GM11168 (cell line): ENCODE data around the gene NDE1.
"Not testable (repeated sequence)": the region's sequence is repeated elsewhere in the genome, so short reads cannot be mapped to it uniquely, and the experiment has no call there.

Experiments used
- in situ Hi-C: fragments of 300-500 bp; cut with MboI; formaldehyde crosslinking; loops from one replicate; pipeline ENCODE4 v1.12.0; 2022; ENCODE audit warnings: low sequenced_read_pairs; ENCODE audit not compliant: unreplicated experiment

Gene NDE1, protein sequence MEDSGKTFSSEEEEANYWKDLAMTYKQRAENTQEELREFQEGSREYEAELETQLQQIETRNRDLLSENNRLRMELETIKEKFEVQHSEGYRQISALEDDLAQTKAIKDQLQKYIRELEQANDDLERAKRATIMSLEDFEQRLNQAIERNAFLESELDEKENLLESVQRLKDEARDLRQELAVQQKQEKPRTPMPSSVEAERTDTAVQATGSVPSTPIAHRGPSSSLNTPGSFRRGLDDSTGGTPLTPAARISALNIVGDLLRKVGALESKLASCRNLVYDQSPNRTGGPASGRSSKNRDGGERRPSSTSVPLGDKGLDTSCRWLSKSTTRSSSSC

DNA sequence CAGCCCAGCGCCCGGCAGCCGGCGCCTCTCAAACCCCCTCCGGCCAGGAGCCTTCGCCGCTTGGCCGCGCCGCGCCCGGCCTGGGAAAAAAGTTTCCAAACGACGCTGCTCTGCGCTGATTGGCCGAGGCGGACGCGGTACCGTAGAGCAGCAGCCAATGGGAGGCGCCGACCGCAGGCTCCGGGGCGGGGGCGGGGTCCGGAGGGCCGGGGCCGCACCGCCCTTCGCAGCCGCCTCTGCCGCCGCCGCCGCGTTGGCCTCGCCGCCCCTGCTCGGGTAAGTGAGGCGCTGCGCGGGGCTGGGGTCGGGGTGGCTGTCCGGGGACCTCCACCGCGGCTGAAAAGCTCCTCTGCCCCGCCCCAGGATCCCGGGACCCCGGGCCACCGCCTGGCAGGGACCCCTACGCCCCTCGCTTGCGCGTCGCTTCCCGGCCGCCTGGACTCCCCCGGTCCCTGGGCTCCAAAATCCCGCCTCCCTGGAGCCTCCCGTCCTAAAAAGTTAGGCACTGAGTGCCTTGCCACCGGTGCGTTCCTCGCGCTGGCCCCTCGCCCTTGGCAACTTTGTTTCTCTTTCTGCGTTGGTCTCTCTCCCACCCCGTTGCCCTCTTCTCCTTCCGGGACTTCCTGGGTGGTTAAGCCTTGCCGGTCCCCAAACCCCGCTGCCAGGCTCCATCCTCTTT, at the start of gene NDE1:
TSS of gene NDE1 (plus strand) at position 227 of the 679 bp plus-strand sequence. CDS start 14,534 bp downstream, outside the sequence.
- in situ Hi-C loops, result no loop called here

DNA sequence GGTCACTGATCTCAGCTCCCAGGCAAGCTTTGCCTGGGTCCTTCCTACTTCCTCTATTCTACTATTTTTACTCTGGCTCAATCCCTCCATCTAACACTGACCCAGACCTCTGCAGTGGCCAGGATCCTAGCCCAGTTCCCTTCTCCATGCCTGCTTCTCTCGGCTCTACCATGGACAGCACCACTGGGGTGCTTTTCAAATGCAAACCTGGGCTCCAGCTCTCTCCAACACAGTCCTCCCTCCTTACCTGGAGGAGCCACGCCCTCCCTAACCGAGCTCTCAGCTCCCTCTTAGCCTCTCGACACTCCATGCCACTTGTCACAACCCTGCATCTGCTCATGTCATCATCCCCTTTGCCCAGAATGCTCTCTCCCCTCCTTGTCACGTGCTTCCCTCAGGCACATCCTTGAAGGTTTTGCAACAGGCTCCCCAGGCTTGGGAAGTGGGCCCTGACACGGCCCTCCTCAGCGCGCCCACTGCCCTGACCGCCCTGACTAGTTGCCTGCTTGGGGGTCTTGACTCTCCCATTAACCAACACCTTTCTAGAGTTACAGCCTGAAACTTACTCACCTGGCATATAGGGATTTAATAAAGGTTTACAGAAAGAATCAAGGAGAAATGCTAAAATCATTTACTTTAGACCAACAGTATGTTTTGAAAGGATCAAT, 48.7 kb upstream of the NDE1 start:
- in situ Hi-C loops, result no loop called here

DNA sequence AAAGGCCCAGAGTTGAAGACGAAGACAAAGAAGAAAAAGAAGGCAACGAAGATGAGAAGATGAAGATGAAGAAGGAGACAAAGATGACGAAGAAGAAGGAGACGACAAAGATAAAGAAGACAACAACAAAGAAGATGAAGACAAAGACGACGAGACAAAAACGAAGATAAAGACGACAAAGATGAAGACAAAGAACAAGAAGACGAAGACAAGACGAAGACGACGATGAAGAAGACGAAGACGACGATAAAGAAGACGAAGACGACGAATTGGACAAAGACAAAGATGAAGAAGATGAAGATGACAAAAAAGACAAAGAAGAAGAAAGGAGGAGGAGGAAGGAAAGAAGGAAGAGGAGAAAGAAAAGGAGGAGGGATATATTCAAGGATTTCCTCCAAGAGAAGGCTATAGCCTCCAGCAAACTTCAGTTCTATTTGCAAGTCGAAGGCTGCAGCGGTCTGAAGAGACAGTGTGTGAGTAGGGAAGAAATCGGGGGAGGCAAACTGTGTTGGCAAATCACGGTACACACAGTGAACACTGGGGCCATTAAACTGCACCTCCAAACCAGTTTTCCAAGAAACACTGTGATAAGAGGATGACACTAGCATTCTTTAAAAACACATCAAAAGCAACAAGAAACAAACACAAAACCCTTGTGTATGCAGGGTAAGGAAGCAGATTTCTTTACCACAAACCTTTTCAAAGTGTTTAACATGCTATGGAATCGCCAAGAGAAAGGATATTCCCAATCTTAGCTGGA, 47.6 kb upstream of the NDE1 start:
- in situ Hi-C loops, result no loop called here

DNA sequence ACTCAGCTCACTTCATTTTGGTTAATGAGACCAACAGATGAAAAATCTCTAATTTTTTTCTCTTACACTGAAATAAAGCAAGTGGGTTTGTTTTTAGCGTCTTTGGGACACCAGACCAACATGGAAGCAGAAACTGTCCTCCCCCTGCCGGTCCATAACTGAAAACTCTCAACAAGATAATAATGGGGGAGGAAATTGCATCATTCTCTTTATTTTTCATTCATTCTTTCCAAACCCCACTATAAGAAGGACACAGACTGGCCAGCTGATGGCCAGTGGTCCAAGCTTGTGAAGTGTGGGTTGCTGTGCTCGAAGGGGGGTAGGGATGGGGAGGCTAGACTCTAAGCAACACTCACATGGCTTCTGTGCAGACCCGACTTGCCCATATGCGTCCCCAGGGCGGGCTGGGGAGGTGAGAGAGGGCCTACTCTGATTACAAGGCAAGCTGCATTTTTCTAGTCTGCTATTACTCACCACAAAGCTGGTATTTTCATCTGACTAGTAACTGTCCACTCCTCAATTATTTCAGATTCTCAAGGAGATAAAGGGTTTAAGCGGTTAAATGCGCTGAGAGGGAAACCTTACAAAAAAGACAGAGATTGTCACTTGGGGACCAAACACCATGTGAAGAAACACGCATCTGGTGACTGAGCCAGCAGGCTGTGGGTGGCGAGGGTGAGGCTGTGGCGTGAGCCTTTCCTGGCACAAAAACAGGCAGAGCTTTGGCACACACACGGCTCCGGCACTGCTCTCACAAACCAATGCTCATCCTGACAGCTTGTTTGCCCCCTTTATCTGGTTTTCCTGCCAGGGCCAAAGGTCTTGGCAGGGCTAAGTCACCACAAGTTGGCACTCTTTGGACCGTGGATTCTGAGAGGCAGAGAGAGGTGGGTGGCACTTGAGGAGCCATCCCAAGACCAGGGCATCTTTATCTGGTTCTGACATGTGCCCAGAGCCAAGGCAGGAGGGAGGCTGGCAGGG, 45.3 kb upstream of the NDE1 start:
- in situ Hi-C loops, result no loop called here

DNA sequence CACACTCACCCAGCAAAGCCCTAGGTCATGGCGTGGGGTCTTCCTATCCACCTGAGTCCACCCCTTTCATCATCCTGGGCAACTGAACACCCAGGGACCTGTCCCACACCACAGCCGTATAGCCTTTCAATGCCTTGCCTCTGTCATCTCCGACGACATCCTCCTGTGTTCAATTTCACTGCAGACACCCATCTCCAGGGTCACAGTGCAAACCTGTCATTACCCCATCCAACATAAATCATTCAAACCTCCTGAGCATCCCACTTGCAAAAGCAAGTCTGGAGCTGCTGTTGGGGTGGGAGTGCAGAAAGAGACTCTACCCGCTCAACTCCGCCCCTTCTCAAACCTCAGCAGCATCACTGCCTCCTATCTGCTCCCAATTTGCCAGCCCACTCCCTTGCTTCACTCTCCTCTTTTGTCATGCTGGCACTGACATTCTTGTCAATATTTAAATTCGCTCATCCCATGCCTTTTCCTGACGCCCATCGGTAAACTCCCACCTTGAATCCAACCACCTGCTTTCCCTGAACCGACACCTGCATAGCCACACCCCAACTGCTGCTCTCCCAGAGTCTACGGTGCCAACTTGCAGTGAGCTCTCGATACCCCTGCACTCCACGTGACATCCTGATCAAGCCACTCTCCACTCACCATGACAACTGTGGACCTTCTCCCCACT, 44.1 kb upstream of the NDE1 start:
- in situ Hi-C loops, result no loop called here

DNA sequence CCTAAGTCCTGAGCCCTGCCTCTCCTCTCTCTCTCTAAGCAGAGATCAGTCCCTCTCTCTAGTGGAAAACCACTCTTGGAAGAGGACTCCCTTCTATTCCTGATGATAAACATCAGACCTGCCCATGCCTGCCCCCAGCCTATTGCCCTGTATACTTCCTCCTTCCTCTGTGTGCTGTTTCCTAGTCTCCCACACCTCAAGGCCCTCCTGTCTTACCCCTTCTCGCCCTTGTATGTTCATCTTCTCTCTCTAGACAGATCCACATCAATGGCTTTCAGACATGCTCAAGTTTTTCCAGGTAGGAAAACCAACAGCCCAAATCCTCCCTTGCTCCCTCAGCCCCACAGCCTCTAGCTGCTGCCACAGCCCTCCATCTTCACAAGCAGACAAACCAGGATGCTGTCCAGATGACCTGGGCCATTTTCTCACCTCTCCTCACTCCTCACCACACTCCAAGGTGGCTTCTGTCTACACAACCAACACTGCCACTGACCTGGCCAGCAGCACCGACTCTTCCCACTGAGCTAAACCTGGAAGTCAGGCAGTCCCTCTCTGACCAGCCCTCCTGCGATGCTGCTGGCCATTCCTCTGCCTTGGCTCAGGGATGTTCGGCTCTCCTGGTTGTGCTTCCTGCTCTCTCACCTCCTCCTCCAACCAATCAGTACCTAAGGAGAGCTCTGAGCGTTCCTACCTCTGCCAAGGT, 43.4 kb upstream of the NDE1 start:
- in situ Hi-C loops, result no loop called here

DNA sequence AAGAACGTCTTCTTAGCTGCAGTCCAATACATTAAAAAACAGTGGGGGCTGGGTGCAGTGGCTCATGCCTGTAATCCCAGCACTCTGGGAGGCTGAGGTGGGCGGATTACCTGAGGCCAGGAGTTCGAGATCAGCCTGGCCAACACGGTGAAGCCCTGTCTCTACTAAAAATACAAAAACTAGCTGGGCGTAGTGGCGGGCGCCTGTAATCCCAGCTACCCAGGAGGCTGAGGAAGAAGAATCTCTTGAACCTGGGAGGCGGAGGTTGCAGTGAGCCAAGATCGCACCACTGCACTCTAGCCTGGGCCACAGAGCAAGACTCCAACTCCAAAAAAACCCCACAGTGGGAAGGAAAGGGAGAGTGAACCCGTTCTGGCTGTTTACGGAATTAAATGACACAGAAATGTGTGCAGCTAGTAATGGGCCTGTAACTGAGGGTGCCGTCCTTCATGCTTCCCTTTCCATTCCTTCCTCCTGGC, 42.8 kb upstream of the NDE1 start:
- in situ Hi-C loops, result not testable (repeated sequence)

DNA sequence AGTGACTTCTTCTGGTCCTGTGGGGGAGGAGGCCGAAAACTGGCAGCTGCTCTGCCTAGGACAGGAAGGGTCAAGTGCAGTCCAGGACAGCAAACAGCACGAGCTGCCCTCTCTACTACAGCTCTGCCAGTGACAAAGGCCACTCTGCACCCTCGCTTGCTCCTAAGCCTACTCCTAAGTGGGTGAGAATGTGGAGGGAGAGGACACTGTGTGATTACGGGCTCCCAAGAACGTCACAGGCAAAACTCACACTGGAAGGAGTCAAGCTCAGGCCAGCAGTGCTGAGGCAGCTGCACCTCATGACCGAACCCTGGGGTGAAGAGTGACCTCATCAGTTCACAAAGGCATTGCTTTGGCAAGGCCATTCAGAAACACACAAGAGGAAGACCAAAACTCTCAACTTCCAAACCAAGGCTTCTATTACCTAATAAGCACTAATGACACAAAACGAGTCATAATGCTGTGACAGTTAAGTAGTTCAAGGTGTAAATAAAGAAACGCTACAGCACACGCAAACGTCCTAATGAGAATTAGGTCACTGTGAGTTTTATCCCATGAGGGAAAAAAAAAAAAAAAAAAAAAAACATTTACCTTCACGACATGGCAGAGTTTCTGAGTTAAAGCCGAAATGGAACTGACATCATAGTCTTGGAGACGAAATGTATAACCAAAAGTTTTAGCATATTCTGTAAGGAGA, 42.2 kb upstream of the NDE1 start:
- in situ Hi-C loops, result no loop called here

DNA sequence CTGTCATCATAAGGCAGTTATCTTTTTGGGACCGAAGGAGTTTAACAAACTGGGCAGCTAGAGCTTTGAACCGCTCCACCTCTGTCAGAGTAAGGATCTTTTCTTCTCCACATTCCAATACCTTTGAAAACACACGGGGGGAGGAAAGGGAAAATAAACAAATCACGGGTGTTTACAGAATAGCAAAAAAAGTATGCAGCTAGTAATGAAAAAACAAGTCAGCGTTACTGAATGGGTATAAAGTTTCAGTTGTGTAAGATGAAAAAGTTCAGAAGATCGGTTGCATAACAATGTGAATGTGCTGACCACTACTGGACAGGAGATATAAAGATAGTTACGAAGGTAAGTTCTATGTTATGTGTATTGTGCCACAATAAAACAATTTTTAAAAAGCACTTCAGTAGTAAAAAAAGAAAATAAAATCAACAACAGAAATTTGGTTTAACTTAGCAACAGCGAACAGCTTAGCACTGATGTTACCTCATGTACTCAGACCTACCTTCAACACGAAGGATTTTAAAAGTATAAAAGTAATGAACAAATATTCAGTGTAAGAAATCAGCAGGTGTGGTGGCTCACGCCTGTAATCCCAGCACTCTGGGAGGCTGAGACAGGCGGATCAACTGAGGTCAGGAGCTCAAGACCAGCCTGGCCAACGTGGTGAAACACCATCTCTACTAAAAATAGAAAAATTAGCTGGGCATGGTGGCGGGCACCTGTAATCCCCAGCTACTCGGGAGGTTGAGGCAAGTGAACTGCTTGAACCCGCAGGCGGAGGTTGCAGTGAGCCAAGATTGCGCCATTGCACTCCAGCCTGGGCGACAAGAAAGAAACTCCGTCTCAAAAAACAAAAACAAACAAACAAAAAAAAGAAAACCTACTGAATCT, 41.4 kb upstream of the NDE1 start:
- in situ Hi-C loops, result no loop called here

DNA sequence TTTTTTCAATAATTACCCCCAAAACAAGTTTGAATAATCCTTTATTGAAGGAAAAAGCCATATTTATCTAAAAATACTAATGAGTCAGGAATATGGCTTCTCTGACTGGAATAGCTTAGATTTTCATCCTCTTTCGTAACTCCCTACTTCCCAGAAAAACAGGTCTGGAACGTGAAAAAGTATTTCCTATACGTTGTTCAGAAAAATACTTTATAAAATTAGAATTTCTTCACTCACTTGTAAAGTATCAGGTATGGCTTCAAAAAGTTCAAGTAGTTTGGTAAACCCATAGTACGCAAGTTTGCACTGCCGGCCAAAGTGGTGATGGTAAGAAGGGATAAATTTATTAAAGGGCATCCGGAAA, 40.8 kb upstream of the NDE1 start:
- in situ Hi-C loops, result no loop called here

DNA sequence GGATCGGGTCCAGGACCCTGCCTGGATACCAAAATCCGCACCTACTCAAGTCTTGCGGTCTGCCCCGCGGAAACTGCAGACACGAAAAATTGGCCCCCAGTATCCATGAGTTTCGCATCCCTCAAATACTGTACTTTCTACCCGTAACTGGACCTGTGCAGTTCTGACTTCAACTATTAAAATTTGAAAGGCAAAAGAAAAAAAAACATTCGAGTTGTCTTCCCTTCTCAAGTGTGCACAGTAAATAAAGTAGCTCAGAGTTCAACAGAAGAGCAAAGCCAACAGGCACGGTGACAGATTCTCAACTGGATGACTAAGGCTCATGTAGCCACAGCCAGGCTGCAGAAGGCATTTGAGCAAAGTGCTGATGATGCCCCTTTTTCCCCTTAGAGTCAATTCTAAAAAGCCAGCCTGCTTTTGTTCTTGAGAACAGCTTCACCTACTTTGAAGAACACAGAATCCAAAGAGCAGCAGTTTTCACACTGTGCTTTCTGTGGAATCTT, 39.6 kb upstream of the NDE1 start:
- in situ Hi-C loops, result no loop called here

DNA sequence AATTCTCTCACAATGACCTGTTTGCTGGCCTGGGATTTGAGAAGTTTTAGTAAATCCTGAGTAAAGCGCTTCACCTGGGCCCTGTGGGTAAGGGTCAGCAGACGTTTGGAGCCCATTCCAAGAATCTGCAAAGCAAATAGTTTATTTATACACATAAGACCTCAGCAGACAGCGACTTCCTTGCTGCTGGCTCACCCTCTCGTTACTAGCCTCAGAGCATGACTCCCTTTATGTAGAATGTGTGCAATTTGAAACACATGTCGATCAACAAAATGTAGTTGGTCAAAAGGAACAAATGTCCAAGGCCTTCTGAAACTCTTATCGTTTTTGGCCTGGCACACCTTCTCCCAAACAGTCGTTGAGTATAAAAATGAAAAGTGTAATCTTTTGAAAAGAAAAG, 38.4 kb upstream of the NDE1 start:
- in situ Hi-C loops, result no loop called here

DNA sequence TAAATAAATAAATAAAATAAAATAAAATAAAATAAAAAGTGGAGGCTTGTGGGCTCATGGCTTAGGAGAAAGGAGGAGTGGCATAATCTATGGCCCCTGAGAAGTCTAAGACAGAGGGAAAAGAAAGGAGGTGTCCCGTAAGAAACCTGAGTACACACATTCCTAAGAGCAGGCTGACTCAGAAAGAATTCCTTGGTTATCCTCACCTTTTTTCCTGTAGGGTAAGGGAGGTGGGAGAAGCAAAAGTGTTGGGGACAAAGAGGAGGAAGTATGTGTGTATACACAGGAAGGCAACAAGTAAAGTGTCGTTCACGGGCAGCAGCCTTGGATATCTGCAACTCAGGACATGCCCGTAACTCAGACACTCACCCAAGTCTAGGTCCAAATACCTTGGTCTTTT, 36.4 kb upstream of the NDE1 start:
- in situ Hi-C loops, result no loop called here

DNA sequence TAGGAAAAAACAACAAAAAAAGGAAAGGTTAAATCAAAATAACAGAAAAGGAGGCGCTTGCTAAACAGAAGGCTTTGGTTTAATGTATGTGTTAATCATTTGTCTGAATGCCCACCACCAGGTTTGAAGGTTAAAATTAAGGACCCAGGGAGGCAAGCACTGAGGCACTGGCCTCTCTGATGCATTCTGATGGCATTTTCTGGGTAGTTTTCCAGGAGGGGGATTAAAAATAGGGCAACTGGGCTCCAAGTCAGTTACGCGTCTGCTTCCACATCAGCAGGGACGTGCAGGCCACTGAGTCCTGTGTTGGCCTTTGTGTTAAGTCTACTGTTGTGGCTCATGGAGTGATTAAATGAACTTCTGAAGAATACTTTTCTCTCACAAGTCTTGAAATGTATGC, 34.0 kb upstream of the NDE1 start:
- in situ Hi-C loops, result no loop called here

DNA sequence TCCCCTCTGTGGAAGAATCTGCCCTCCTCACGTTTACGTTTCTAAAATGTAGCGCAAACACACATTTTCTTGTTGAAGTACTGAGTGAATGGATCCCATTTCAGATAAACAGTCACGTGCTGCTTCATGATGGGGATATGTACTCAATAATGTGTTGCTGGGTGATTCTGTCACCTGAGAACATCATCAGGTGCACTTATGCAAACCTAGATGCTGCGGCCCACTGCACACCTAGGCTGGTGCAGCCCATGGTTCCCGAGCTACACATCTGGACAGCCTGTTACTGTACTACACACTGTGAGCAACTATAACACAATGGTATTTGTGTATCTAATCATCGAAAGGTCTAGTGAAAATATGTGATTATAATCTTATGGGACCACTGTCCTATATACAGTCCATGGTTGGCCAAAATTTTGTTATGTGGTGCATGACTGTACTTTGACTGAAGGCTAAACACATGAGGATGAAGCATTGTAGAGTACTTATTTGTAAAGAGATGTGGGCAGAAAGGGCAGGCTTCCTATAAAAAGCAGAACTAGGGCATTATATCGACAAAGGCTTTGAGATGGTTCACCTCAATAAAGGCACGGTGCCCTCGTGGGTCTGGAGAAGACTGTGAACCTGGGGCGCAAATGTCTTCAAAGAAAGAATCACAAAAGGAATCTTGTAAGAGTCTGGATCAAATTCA, 33.4 kb upstream of the NDE1 start:
- in situ Hi-C loops, result no loop called here

DNA sequence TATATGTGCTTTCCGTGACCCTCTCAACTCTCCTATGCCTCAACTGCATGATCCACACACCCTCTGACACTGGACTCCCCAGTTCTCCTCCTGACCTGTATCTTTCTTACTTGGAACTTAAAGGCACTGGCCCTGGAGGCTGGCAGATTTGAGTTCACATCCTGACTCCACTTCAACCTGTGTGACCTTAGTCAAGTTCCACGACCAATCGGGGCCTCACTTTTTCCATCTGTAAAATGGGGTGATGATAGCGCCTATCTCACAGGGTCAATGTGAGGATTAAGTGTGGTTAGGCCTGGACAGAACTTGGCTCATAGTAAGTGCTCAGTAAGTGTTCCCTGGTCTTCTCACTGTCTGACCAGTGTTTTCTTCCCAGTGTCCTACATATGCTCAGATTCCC, 32.1 kb upstream of the NDE1 start:
- in situ Hi-C loops, result no loop called here
